ENCODE results near the gene GNB3.
A peak's percentile ranks its signal among the peaks of the same experiment; 100 is the strongest.

GNB3 gene

DNA sequence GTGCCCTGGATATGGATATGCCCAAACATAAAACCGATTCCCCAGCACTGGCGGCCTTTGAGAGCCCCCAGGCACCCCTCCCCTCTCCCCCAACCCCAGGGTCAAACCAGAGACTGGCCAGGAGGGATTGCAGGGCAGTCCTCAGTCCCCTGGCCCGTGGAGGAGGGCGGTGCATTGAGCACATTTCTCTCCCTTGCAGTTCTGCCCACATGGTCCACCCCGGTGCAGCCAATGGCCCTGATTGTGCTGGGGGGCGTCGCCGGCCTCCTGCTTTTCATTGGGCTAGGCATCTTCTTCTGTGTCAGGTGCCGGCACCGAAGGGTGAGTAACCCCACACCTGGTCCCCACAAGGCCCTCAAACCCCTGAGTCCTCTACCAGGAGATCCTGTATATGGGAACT, 22.5 kb upstream of the GNB3 start:
- TF ChIP-seq, protein P1, sequence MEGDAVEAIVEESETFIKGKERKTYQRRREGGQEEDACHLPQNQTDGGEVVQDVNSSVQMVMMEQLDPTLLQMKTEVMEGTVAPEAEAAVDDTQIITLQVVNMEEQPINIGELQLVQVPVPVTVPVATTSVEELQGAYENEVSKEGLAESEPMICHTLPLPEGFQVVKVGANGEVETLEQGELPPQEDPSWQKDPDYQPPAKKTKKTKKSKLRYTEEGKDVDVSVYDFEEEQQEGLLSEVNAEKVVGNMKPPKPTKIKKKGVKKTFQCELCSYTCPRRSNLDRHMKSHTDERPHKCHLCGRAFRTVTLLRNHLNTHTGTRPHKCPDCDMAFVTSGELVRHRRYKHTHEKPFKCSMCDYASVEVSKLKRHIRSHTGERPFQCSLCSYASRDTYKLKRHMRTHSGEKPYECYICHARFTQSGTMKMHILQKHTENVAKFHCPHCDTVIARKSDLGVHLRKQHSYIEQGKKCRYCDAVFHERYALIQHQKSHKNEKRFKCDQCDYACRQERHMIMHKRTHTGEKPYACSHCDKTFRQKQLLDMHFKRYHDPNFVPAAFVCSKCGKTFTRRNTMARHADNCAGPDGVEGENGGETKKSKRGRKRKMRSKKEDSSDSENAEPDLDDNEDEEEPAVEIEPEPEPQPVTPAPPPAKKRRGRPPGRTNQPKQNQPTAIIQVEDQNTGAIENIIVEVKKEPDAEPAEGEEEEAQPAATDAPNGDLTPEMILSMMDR (conservative IDR thresholded peaks at IDR 0.05; ENCODE audit: low read depth, low read length): no peak
- no peak overlapping the region for H3K4me3 ChIP-seq (ENCODE audit: low read length)
- DNase-seq (ENCODE audit: low read depth): no peak

DNA sequence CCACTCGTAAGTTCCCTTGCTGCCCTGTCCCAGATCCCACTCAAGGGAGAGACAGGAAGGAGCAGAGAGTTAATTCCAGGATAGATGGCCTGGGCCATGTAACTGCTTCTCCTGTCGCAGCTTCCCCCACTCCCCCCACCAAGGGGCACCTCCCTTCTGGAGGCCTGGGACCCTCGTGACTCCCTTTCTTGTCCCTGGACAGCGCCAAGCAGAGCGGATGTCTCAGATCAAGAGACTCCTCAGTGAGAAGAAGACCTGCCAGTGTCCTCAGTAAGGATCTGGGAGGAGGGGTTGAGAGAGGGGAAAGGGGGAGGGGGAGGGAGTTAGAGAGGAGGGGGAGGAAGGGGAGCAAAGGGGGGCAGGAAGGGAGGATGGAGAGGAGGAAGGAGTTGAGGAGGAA, 22.1 kb upstream of the GNB3 start:
- no peak overlapping the region for H3K4me3 ChIP-seq (ENCODE audit: low read length)
- TF ChIP-seq, protein P1 (conservative IDR thresholded peaks at IDR 0.05; ENCODE audit: low read depth, low read length): no peak
- no peak for DNase-seq (ENCODE audit: low read depth)

DNA sequence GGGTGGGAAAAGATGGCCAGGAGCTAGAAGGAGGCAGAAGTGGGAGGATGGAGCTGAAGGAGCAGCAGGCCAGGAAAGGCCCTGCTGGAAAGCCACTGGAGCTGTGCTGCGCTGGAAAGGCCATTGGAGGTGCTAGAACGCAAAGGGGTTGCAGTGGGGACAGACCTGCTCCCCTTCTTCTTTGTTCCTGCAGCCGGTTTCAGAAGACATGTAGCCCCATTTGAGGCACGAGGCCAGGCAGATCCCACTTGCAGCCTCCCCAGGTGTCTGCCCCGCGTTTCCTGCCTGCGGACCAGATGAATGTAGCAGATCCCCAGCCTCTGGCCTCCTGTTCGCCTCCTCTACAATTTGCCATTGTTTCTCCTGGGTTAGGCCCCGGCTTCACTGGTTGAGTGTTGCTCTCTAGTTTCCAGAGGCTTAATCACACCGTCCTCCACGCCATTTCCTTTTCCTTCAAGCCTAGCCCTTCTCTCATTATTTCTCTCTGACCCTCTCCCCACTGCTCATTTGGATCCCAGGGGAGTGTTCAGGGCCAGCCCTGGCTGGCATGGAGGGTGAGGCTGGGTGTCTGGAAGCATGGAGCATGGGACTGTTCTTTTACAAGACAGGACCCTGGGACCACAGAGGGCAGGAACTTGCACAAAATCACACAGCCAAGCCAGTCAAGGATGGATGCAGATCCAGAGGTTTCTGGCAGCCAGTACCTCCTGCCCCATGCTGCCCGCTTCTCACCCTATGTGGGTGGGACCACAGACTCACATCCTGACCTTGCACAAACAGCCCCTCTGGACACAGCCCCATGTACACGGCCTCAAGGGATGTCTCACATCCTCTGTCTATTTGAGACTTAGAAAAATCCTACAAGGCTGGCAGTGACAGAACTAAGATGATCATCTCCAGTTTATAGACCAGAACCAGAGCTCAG, 21.4 kb upstream of the GNB3 start:
- no peak for DNase-seq (ENCODE audit: low read depth)
- H3K4me3 ChIP-seq (ENCODE audit: low read length): no peak overlapping the region
- TF ChIP-seq, protein P1 (conservative IDR thresholded peaks at IDR 0.05; ENCODE audit: low read depth, low read length): no peak

DNA sequence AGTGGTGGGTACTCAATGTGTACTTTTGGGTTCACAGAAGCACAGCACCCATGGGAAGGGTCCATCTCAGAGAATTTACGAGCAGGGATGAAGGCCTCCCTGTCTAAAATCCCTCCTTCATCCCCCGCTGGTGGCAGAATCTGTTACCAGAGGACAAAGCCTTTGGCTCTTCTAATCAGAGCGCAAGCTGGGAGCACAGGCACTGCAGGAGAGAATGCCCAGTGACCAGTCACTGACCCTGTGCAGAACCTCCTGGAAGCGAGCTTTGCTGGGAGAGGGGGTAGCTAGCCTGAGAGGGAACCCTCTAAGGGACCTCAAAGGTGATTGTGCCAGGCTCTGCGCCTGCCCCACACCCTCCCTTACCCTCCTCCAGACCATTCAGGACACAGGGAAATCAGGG, 20.6 kb upstream of the GNB3 start:
- no peak overlapping the region for H3K4me3 ChIP-seq (ENCODE audit: low read length)
- TF ChIP-seq, protein P1 (conservative IDR thresholded peaks at IDR 0.05; ENCODE audit: low read depth, low read length): no peak
- DNase-seq (ENCODE audit: low read depth): no peak

DNA sequence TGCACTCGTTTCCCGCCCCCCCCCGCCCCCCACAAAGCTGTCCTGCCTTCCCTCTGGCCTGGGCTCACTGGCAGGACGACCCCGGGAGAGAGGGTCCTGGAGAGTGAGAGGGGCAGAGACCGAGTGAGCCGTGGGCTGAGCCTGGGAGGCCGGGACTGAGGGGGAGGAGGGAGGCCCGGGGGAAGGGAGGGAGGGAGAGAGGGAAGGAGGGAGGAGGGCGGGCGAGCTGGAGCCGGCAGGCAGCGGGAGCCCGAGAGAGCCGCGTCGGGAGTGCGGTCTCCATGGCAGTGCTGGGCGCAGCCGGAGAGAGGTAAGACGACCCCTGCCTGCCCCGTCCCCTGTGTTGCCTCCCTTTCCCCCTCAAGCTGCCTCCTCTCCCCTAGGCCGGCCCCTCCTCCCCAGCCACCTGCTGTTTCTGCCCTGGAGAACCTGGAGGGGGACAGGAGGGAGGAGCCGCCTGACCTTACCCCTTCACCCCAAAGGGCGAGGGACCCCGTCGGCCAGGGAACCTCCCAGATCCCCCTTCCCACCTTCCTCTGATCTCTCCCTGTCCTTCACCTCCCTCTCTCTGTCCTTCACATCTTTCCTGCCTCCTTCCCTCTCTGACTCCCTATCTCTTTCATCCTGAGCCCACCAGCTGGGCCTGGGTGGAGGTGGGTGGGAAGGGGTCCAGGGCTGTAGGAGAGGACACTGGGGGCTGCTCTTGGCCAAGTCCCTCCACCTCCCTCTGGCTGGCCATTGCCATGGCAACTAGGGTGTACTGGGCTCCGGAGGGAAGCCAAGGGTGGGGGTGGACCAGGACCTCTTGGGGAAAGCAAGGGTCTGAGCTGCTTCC, 18.9 kb upstream of the GNB3 start, which contains the start of gene GPR162:
GPR162 (plus strand) TSS at position 231 of the 835 bp plus-strand sequence. CDS start 2,078 bp downstream, outside the sequence.
- no peak for DNase-seq (ENCODE audit: low read depth)
- TF ChIP-seq, protein P1 (conservative IDR thresholded peaks at IDR 0.05; ENCODE audit: low read depth, low read length): no peak
- H3K4me3 ChIP-seq (ENCODE audit: low read length): peak within 1 kb of the TSS; percentile 47

DNA sequence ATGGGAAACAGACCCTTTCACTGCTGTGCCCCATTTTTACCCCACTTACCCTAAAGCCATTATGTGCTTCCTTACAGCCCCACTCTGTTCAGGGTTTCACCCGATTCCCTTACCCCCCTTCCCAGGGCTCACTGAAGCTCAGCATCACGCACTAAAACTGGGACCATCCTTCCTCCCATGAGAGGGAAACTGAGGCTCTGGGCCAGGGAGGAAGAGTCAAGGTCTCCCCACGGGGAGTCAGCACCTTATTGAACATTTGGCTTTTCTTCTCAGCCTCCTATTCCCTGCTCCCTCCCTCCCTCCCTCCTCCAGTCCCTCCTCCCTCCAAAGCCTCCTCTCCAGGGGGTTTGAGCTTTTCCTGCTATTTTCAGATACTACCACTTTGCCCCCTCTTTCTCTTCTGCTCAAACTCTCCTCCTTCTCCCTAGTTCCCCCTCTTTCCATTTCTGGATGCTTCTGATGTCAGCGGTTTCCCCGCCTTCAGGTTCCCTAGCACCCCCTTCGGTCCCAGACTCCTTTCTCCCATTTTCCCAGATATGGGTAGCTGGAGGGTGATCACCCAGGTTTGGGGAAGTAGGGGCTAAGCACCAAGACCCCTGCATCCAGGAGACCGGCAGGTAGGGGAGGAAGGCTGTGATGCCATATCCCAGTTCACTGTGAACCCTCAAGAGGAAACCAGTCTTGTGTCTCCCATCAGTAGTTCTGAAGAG, 18.1 kb upstream of the GNB3 start:
- no peak for DNase-seq (ENCODE audit: low read depth)
- peak overlapping the region; percentile 47 for H3K4me3 ChIP-seq (ENCODE audit: low read length)
- TF ChIP-seq, protein P1 (conservative IDR thresholded peaks at IDR 0.05; ENCODE audit: low read depth, low read length): no peak

Measured in retinal pigment epithelial cell (primary cell).